Smooth muscle cell (in vitro differentiated cells): ENCODE results near the gene ACVR1B. TPM values are rescaled to one million over a fixed set of nuclear protein-coding genes. Genes with fewer than 3 reads are reported as not detected.
A peak's percentile ranks its signal among the peaks of the same experiment; 100 is the strongest.

Experiments
- DNase-seq: peaks from one replicate; lab custom pipeline; 2025; ENCODE audit not compliant: unreplicated experiment; lab: John Stamatoyannopoulos, UW
- H2AFZ ChIP-seq: fragments of 200-600 bp; sonication (generic); 2 replicates; pipeline ENCODE4 v1.6.0; 2016; ENCODE audit warnings: antibody characterized with exemption, low read depth, mild to moderate bottlenecking
- H3F3A ChIP-seq: fragments of 200-600 bp; sonication (generic); 2 replicates; pipeline ENCODE4 v1.6.0; 2017; ENCODE audit warnings: antibody characterized with exemption, low read depth
- H3K27ac ChIP-seq: fragments of 200-600 bp; sonication (generic); 2 replicates; pipeline ENCODE4 v1.5.1; 2016; ENCODE audit warnings: low read depth, mild to moderate bottlenecking
- H3K27me3 ChIP-seq: fragments of 200-600 bp; sonication (generic); 2 replicates; pipeline ENCODE4 v1.6.1; 2016; ENCODE audit warnings: low read depth, mild to moderate bottlenecking
- H3K36me3 ChIP-seq: fragments of 200-600 bp; sonication (generic); 2 replicates; pipeline ENCODE4 v1.5.1; 2016; ENCODE audit warnings: low read depth
- H3K4me1 ChIP-seq: fragments of 200-600 bp; sonication (generic); 2 replicates; pipeline ENCODE4 v1.5.1; 2016; ENCODE audit warnings: low read depth
- H3K4me2 ChIP-seq: fragments of 200-600 bp; sonication (generic); 2 replicates; pipeline ENCODE4 v1.6.0; 2016; ENCODE audit warnings: mild to moderate bottlenecking
- H3K4me3 ChIP-seq: fragments of 200-600 bp; sonication (generic); 2 replicates; pipeline ENCODE4 v1.5.1; 2016; ENCODE audit warnings: mild to moderate bottlenecking
- H3K79me2 ChIP-seq: fragments of 200-600 bp; sonication (generic); 2 replicates; pipeline ENCODE4 v1.6.0; 2016; ENCODE audit warnings: low read depth, mild to moderate bottlenecking
- H3K9ac ChIP-seq: fragments of 200-600 bp; sonication (generic); 2 replicates; pipeline ENCODE4 v1.6.0; 2016; ENCODE audit warnings: low read depth
- H3K9me3 ChIP-seq: fragments of 200-600 bp; sonication (generic); replicated peaks from 2 replicates; pipeline ENCODE4 v1.5.1; 2016; ENCODE audit warnings: low read depth
- H4K20me1 ChIP-seq: fragments of 200-600 bp; sonication (generic); 2 replicates; pipeline ENCODE4 v1.6.0; 2016; ENCODE audit warnings: low read depth
- WGBS: methylation state at CpG from one replicate; pipeline ENCODE4 v1.1.7; 2016; ENCODE audit warnings: low lambda C conversion rate; 5-methylcytosine and 5-hydroxymethylcytosine counted together
- polyA plus RNA-seq: library from polyadenylated mRNA; unstranded; fragments of >200 nt; fragmentation: Nextera tagmentation; extraction: Ambion mirVana; gene quantifications from 2 replicates; pipeline ENCODE4 v1.2.1, GENCODE V29; 2016
- total RNA-seq: library from RNA; depleted of rRNA; stranded (reverse); fragments of >200 nt; gene quantifications from 2 replicates; pipeline ENCODE4 v1.2.3, GENCODE V29; 2014
- TF ChIP-seq, protein P1 (sequence below): fragments of 200-600 bp; sonication (generic); IDR thresholded peaks from 2 replicates; pipeline ENCODE4 v1.5.1; 2017; ENCODE audit warnings: borderline replicate concordance, mild to moderate bottlenecking, antibody characterized with exemption; ENCODE audit not compliant: insufficient read depth, poor library complexity, severe bottlenecking

ACVR1B gene
- total and polyA plus RNA-seq, 2 experiments from 2014 or later, result 1.9 to 4.0 TPM

DNA sequence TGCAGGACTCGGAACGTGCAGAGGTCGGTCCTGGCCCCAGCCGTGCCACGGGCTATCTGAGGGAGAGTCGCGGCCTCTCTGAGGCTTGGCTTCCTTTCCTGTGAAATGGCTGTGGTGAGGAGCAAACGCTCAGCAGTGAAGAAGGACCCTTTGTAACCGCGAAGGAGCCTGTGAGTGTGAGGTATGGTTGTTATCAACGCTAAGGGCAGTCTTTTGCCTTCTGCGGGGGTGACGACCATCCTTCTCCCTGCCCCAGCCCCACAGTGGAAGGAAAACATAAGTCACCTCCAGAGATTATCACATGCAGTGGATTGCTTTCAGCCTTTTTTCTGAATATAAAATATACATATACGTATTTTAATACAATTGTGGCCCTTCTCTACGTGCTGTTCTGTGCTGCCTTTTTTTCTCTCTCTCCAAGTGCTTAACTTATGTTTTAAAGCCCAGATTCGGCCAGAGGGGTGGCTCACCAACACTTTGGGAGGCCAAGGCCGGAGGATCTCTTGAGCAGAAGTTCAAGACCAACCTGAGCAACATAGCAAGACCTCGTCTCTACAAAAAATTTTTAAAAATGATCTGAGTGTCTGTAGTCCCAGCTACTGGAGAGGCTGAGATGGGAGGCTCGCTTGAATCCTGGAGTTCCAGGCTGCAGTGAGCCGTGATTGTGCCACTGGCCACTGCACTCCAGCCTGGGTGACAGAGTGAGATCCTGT is 72.6 kb downstream of the ACVR1B start:
- Histone ChIP-seq H3K27me3 (no peaks in the 10 kb centered on the region), H3K4me1 (peaks cover 3% of the 10 kb centered on the region), H3K9me3 (no peaks in the 10 kb centered on the region), H3K4me2 (peak overlapping the region; percentile 87), H3K4me3 (peak overlapping the region; percentile 47), H3K9ac (no peak overlapping the region), H3F3A (no peaks in the 10 kb centered on the region), H2AFZ (peak overlapping the region; percentile 68), H3K27ac (no peak overlapping the region), H3K79me2 (no peaks in the 10 kb centered on the region), H4K20me1 (no peaks in the 10 kb centered on the region), H3K36me3 (no peaks in the 10 kb centered on the region)
- no peak for DNase-seq
- 39% methylated on average over 20 of the region's 20 CpGs for WGBS
- TF ChIP-seq, protein P1, sequence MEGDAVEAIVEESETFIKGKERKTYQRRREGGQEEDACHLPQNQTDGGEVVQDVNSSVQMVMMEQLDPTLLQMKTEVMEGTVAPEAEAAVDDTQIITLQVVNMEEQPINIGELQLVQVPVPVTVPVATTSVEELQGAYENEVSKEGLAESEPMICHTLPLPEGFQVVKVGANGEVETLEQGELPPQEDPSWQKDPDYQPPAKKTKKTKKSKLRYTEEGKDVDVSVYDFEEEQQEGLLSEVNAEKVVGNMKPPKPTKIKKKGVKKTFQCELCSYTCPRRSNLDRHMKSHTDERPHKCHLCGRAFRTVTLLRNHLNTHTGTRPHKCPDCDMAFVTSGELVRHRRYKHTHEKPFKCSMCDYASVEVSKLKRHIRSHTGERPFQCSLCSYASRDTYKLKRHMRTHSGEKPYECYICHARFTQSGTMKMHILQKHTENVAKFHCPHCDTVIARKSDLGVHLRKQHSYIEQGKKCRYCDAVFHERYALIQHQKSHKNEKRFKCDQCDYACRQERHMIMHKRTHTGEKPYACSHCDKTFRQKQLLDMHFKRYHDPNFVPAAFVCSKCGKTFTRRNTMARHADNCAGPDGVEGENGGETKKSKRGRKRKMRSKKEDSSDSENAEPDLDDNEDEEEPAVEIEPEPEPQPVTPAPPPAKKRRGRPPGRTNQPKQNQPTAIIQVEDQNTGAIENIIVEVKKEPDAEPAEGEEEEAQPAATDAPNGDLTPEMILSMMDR, result no peak

DNA sequence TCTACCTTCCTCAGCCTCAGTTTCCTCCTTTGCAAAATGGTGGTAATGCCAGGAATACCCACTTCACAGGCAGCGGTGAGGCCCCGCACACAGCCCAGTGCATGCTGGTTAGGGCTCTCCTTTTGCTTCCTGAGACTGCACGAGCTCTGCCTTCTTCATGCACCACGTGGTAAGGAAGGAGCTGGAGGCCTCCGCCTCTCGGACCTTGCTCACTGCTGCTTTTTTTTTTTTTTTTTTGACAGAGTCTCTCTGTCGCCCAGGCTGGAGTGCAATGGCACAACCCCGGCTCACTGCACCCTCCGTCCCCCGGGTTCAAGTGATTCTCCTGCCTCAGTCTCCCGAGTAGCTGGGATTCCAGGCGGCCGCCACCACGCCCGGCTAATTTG is 73.3 kb downstream of the ACVR1B start:
- Histone ChIP-seq H3K4me3 (no peak overlapping the region), H3K79me2 (no peaks in the 10 kb centered on the region), H3K4me1 (peaks cover 6% of the 10 kb centered on the region), H3K9ac (no peak overlapping the region), H3K36me3 (no peaks in the 10 kb centered on the region), H3K4me2 (peak overlapping the region; percentile 87), H3F3A (no peaks in the 10 kb centered on the region), H4K20me1 (no peaks in the 10 kb centered on the region), H3K9me3 (no peaks in the 10 kb centered on the region), H3K27me3 (no peaks in the 10 kb centered on the region), H3K27ac (no peak overlapping the region), H2AFZ (no peak overlapping the region)
- DNase-seq, result no peak
- TF ChIP-seq, protein P1, result no peak
- WGBS, result 88% methylated on average over 15 of the region's 15 CpGs

DNA sequence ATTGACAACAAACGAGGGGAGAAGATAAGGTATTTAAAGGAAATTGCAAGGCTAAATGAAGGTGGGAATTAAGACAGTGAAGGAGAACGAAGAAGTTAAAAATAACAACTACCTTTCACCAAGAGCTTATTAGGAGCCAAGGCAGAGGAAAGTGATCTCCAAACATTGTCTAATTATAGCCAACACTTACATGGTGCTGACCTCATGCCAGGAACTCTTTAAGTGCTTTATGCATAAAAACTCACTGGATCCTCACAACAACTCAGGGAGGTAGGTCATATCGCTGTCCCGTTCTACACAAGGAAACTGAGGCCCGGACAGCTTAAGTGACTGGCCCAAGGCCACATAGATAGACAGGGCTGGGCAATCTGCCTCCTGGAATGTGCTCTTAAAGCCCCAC is 74.8 kb downstream of the ACVR1B start:
- Histone ChIP-seq H3K27me3 (no peaks in the 10 kb centered on the region), H4K20me1 (no peaks in the 10 kb centered on the region), H3K36me3 (no peaks in the 10 kb centered on the region), H3K4me3 (no peak overlapping the region), H3K9me3 (no peaks in the 10 kb centered on the region), H3K79me2 (no peaks in the 10 kb centered on the region), H3K9ac (no peak overlapping the region), H3K4me1 (peaks cover 11% of the 10 kb centered on the region), H3K27ac (no peak overlapping the region), H3F3A (no peaks in the 10 kb centered on the region), H3K4me2 (peak overlapping the region; percentile 87), H2AFZ (no peak overlapping the region)
- no peak for DNase-seq
- TF ChIP-seq, protein P1, result no peak
- WGBS, result 84% methylated on average over 5 of the region's 5 CpGs
